Measurements from ENCODE around the gene STON1. TPM values are rescaled to one million over a fixed set of nuclear protein-coding genes. Genes with fewer than 3 reads are reported as not detected.

Gene STON1
- total and polyA plus RNA-seq, 2 of the 8 experiments (the other 6 are each of a cell fraction or from before 2014, with no cell fraction given): 5.0 to 10.1 TPM

DNA sequence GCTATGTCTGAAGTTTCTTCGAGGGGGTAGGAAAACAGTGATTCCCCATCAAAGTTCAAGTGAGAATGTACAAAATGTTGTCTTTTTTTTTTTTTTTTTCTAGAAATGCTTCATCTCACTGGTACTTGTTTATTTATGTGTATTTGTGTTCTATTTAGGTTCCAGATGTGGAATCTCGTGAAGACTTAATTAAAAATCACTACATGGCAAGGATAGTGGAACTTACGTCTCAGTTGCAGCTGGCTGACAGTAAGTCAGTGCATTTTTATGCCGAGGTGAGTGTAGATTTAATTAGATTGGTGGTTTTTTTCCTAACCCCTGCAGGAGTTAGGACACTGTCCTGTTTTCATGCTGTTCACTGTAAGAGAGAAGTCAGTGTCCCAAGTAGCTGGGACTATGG lies 22.8 kb upstream of the STON1 start:
- Histone ChIP-seq H2AFZ (ENCODE audit: low read length) (no peak overlapping the region), H4K8ac (ENCODE audit: extremely low read depth, insufficient read depth, low read length) (no peak overlapping the region), H3K56ac (replicated peaks; ENCODE audit: insufficient read length, low read depth, low read length) (no peak overlapping the region), H3K4me1 (replicated peaks in 1 of 4; ENCODE audit: control insufficient read depth in 3 of 4, insufficient read depth in 4 of 4, low read length in 3 of 4) (peaks cover 0 to 11% (median 4%) of the 10 kb centered on the region in 4 experiments; a peak in 6 of 7 replicates), H3K4ac (replicated peaks; ENCODE audit: insufficient read length, low read depth, low read length) (no peak overlapping the region), H3K36me3 (ENCODE audit: control insufficient read depth in 2 of 4, insufficient read depth in 4 of 4, low read length in 3 of 4) (peaks cover 0 to 19% (median 0%) of the 10 kb centered on the region in 4 experiments; a peak in 3 of 8 replicates), H2BK15ac (ENCODE audit: low read length) (no peak overlapping the region), H3K23me2 (ENCODE audit: low read depth, low read length) (no peaks in the 10 kb centered on the region), H3K4me3 (ENCODE audit: extremely low read depth in 1 of 4, insufficient read depth in 2 of 4, low read depth in 3 of 4, low read length in 4 of 4) (no peak overlapping the region), H2BK12ac (ENCODE audit: low read depth, low read length) (no peak overlapping the region), H2BK5ac (ENCODE audit: low read depth, low read length) (no peak overlapping the region; the same call in 1 of the 2 replicates), H3K9ac (replicated peaks in 1 of 4; ENCODE audit: extremely low read depth in 1 of 4, low read depth in 3 of 4, low read length in 3 of 4) (no peak overlapping the region), H3K23ac (ENCODE audit: insufficient read length) (no peak overlapping the region), H3K27ac (ENCODE audit: low read depth, low read length) (no peak overlapping the region), H3K18ac (ENCODE audit: extremely low read depth, low read length) (no peak overlapping the region), H2AK5ac (ENCODE audit: low read depth, low read length) (no peak overlapping the region), H2BK20ac (ENCODE audit: low read length) (no peak overlapping the region), H3K9me3 (ENCODE audit: insufficient read depth in 2 of 2, low read depth in 1 of 2, low read length in 1 of 2) (no peaks in the 10 kb centered on the region), H3K4me2 (ENCODE audit: insufficient read depth in 1 of 2, low read depth in 2 of 2, low read length in 2 of 2) (no peak overlapping the region), H3K79me1 (ENCODE audit: low read depth, low read length) (no peaks in the 10 kb centered on the region), H3K14ac (ENCODE audit: insufficient read length) (no peak overlapping the region), H2BK120ac (replicated peaks; ENCODE audit: low read depth, low read length) (no peak overlapping the region), H3K27me3 (replicated peaks in 1 of 4; ENCODE audit: control insufficient read depth in 3 of 4, extremely low read depth in 1 of 4, insufficient read depth in 3 of 4, low read length in 3 of 4) (no peaks in the 10 kb centered on the region), H4K20me1 (replicated peaks in 1 of 2; ENCODE audit: control insufficient read depth in 1 of 2, insufficient read depth in 2 of 2, low read length in 2 of 2) (no peaks in the 10 kb centered on the region), H3K79me2 (ENCODE audit: control insufficient read depth in 1 of 2, insufficient read depth in 2 of 2, low read length in 2 of 2) (no peaks in the 10 kb centered on the region), H4K5ac (ENCODE audit: insufficient read length, low read depth, low read length) (no peak overlapping the region), H4K91ac (replicated peaks; ENCODE audit: insufficient read length, low read length) (no peak overlapping the region)
- 83% methylated on average over 4 of the region's 4 CpGs; no CpG with 5 or more reads in 1 of the 2 experiments for WGBS, 2 experiments (ENCODE audit: extremely low coverage in 1 of 2, insufficient coverage in 1 of 2, insufficient read length in 1 of 2, insufficient replicate concordance in 2 of 2, low coverage in 1 of 2, low lambda C conversion rate in 2 of 2, missing lambda C conversion rate in 1 of 2)
- DNase-seq (ENCODE audit: low read depth in 1 of 2, low spot score in 2 of 2) (no peak), FAIRE-seq (no peak)
- POLR2A ChIA-PET (ENCODE audit: partially characterized antibody): no interaction called here
- CTCF ChIA-PET (ENCODE audit: partially characterized antibody): interaction anchor here (0.7 to 1.9 kb wide), 2 partner anchors 81 to 84 kb away, joined by 3 to 4 read pairs; no protein-coding TSS in a partner anchor
- TF ChIP-seq SP4 (IDR thresholded peaks at IDR 0.05; ENCODE audit: low read length) (no peak), EZH2 (IDR thresholded peaks at IDR 0.05; ENCODE audit: low read depth, low read length, severe bottlenecking) (no peak), NRF1 (IDR thresholded peaks at IDR 0.05; ENCODE audit: low read depth, low read length) (no peak), TAF7 (optimal IDR thresholded peaks at IDR 0.05; ENCODE audit: borderline replicate concordance, low read depth, low read length) (no peak), JUND (IDR thresholded peaks at IDR 0.05; ENCODE audit: low read length) (no peak), RAD21 (IDR thresholded peaks at IDR 0.05 in 1 of 2, conservative IDR thresholded peaks at IDR 0.05 in 1 of 2; ENCODE audit: low read depth in 2 of 2, low read length in 2 of 2) (no peak), TBP (IDR thresholded peaks at IDR 0.05; ENCODE audit: low read depth, low read length) (no peak), KDM1A (IDR thresholded peaks at IDR 0.05; ENCODE audit: borderline replicate concordance, low read length) (no peak)
- TF ChIP-seq, protein P1, sequence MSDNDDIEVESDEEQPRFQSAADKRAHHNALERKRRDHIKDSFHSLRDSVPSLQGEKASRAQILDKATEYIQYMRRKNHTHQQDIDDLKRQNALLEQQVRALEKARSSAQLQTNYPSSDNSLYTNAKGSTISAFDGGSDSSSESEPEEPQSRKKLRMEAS (IDR thresholded peaks at IDR 0.05): no peak
